CD14-positive monocyte (primary cell): ENCODE measurements around the gene GIGYF2. TPM values are rescaled to one million over a fixed set of nuclear protein-coding genes. Genes with fewer than 3 reads are reported as not detected.

Source experiments
- DNase-seq, 3 donors: peaks; one replicate each; pipeline ENCODE4 v3.0.0-alpha.2; 2011 to 2022
- H2AFZ ChIP-seq: 2 replicates; pipeline ENCODE4 v1.6.0; 2012; ENCODE audit warnings: mild to moderate bottlenecking, low read depth, low read length, inconsistent platforms; ENCODE audit not compliant: insufficient read depth, poor library complexity, severe bottlenecking
- H3K27ac ChIP-seq, 2 donors: 1 replicate in 1 of 2; 2 replicates in 1 of 2; pipeline ENCODE4 v1.5.1; 2012 to 2013; ENCODE audit warnings: low read length in 2 of 2, control low read depth in 1 of 2, inconsistent platforms in 1 of 2, low read depth in 1 of 2, mild to moderate bottlenecking in 1 of 2
- H3K27me3 ChIP-seq, 2 donors: one replicate each; pipeline versions ENCODE4 v1.6.0 to v1.6.1; 2011 to 2013; ENCODE audit warnings: low read length in 2 of 2; ENCODE audit not compliant: control insufficient read depth in 2 of 2, insufficient read depth in 2 of 2
- H3K36me3 ChIP-seq, 2 donors: replicated peaks in 1 of 2; 1 replicate in 1 of 2; 2 replicates in 1 of 2; pipeline versions ENCODE4 v1.5.1 to v1.6.1; 2012 to 2013; ENCODE audit warnings: low read length in 2 of 2, control low read depth in 1 of 2, inconsistent platforms in 1 of 2, mild to moderate bottlenecking in 1 of 2; ENCODE audit not compliant: insufficient read depth in 2 of 2, control insufficient read depth in 1 of 2
- H3K4me1 ChIP-seq, 2 donors: 1 replicate in 1 of 2; 2 replicates in 1 of 2; pipeline versions ENCODE4 v1.5.1 to v1.6.1; 2012 to 2013; ENCODE audit warnings: low read length in 2 of 2, control low read depth in 1 of 2, inconsistent platforms in 1 of 2, mild to moderate bottlenecking in 1 of 2, moderate library complexity in 1 of 2; ENCODE audit not compliant: insufficient read depth in 2 of 2, control insufficient read depth in 1 of 2
- H3K4me2 ChIP-seq: replicated peaks from 2 replicates; pipeline ENCODE3; 2012; ENCODE audit warnings: low read length, moderate library complexity, mild to moderate bottlenecking; ENCODE audit not compliant: poor library complexity, severe bottlenecking; ENCODE audit errors: extremely low read depth
- H3K4me3 ChIP-seq, 3 experiments: fragments of 200-600 bp in 1 of 3; sonication (generic) in 1 of 3; replicated peaks in 1 of 3; 1 replicate in 2 of 3; 2 replicates in 1 of 3; pipeline ENCODE4 v1.5.1; 2011 to 2013; ENCODE audit warnings: low read length in 3 of 3, mild to moderate bottlenecking in 3 of 3, control low read depth in 2 of 3, low read depth in 2 of 3, inconsistent platforms in 1 of 3, moderate library complexity in 1 of 3
- H3K79me2 ChIP-seq: 2 replicates; pipeline ENCODE4 v1.6.0; 2012; ENCODE audit warnings: mild to moderate bottlenecking, control low read depth, inconsistent platforms, low read length, moderate library complexity; ENCODE audit not compliant: insufficient read depth
- H3K9ac ChIP-seq: 2 replicates; pipeline ENCODE4 v1.6.0; 2017; ENCODE audit warnings: low read length, mild to moderate bottlenecking; ENCODE audit not compliant: insufficient read depth, poor library complexity, severe bottlenecking
- H3K9me3 ChIP-seq, 2 donors: replicated peaks in 1 of 2; 1 replicate in 1 of 2; 2 replicates in 1 of 2; pipeline versions ENCODE4 v1.5.1 to v1.6.1; 2012 to 2013; ENCODE audit warnings: low read length in 2 of 2, control low read depth in 1 of 2; ENCODE audit not compliant: control insufficient read depth in 1 of 2, insufficient read depth in 1 of 2
- H4K20me1 ChIP-seq: 2 replicates; pipeline ENCODE4 v1.6.0; 2012; ENCODE audit warnings: mild to moderate bottlenecking, low read length, control low read depth, moderate library complexity; ENCODE audit not compliant: insufficient read depth
- H3K27ac Mint-ChIP-seq, 7 donors: one replicate each; pipeline ENCODE4 v1.8.0; 2020; ENCODE audit warnings: mild to moderate bottlenecking in 7 of 7, mixed read lengths in 7 of 7, moderate library complexity in 6 of 7, inconsistent platforms in 2 of 7
- H3K27me3 Mint-ChIP-seq, 3 donors: one replicate each; pipeline ENCODE4 v1.8.0; 2021 to 2022; ENCODE audit warnings: low read depth in 3 of 3, mild to moderate bottlenecking in 3 of 3, mixed read lengths in 3 of 3, moderate library complexity in 3 of 3, inconsistent platforms in 1 of 3
- H3K36me3 Mint-ChIP-seq, 2 donors: one replicate each; pipeline ENCODE4 v1.8.0; 2020; ENCODE audit warnings: mixed read lengths in 2 of 2, inconsistent platforms in 1 of 2, mild to moderate bottlenecking in 1 of 2
- H3K4me1 Mint-ChIP-seq: one replicate; pipeline ENCODE4 v1.8.0; 2020; ENCODE audit warnings: mild to moderate bottlenecking, mixed read lengths
- H3K4me3 Mint-ChIP-seq, 2 donors: one replicate each; pipeline ENCODE4 v1.8.0; 2020; ENCODE audit warnings: mild to moderate bottlenecking in 2 of 2, mixed read lengths in 2 of 2, moderate library complexity in 1 of 2
- H3K9me3 Mint-ChIP-seq, 7 donors: one replicate each; pipeline ENCODE4 v1.8.0; 2020 to 2022; ENCODE audit warnings: mixed read lengths in 7 of 7, mild to moderate bottlenecking in 6 of 7, moderate library complexity in 6 of 7, inconsistent platforms in 2 of 7
- WGBS: methylation state at CpG from one replicate; pipeline ENCODE4 v1.1.5; 2013; ENCODE audit warnings: missing lambda C conversion rate; ENCODE audit not compliant: insufficient coverage; 5-methylcytosine and 5-hydroxymethylcytosine counted together
- intact Hi-C, 2 donors: fragments of 100-400 bp; cut with micrococcal nuclease; formaldehyde crosslinking; loops; one replicate each; pipeline versions ENCODE4 v1.15.0 to v1.15.1; 2023
- polyA plus RNA-seq, 3 donors: library from polyadenylated mRNA; depleted of rRNA in 1 of 3; unstranded in 2 of 3; stranded (reverse) in 1 of 3; fragments of 300-500 nt in 2 of 3; fragments of >200 nt in 1 of 3; fragmentation: Illumina TruSeq in 2 of 3; gene quantifications; 1 replicate in 2 of 3; 2 replicates in 1 of 3; pipeline ENCODE4 v1.2.3, GENCODE V29; 2012 to 2021
- TF ChIP-seq, protein P1 (sequence below): fragments of 200-600 bp; IDR thresholded peaks from one replicate; pipeline ENCODE4 v1.8.0; 2022; ENCODE audit warnings: antibody characterized with exemption, mild to moderate bottlenecking

Gene GIGYF2
- polyA plus RNA-seq, 3 donors, result 7.7 to 20.7 (median 17.3) TPM

DNA sequence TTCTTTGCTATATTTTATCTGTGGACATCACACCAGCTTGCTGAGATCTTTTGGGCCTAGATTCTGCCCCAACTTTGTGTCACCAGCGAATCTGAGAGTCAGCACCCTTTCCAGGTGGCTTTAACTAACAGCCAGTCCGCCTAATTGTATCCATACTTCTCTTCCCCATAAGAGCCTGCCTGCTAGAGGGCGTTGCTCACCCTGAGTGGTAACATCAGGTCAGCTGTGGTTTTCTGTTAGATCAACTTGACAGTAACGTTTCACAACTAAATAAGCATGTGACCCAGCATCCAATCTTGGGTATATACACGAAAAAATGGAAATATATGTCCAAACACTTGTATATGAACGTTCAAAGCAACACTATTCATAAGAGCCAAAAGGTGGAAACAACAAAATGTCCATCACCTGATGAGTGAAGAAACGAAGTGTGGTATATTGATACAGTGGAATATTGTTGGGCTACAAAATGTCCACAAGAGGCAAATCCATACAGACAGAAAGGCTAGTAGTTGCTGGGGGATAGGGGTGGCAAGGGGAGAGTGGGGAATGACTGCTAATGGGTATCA is 38.8 kb upstream of the GIGYF2 start:
- H3K9me3 Mint-ChIP-seq, result no peaks in the 10 kb centered on the region
- no peaks in the 10 kb centered on the region for H3K36me3 ChIP-seq
- H3K27ac ChIP-seq, result no peak overlapping the region
- no peak overlapping the region for H3K4me2 ChIP-seq
- H3K27ac Mint-ChIP-seq, result no peak overlapping the region
- H3K4me3 Mint-ChIP-seq, result no peak overlapping the region
- H3K4me1 ChIP-seq, result no peaks in the 10 kb centered on the region
- peak in 1 of 3 donors; percentile 2 for DNase-seq
- intact Hi-C loops, result no loop called here
- peaks cover 0 to 6% (median 6%) of the 10 kb centered on the region in 3 donors for H3K27me3 Mint-ChIP-seq
- peaks cover 9% of the 10 kb centered on the region for H3K4me1 Mint-ChIP-seq
- no peaks in the 10 kb centered on the region for H4K20me1 ChIP-seq
- H3K79me2 ChIP-seq, result no peaks in the 10 kb centered on the region
- H3K9ac ChIP-seq, result no peak overlapping the region
- H3K4me3 ChIP-seq, result no peak overlapping the region
- no peaks in the 10 kb centered on the region for H3K27me3 ChIP-seq
- 62% methylated on average over 3 of the region's 7 CpGs for WGBS
- H2AFZ ChIP-seq, result no peak overlapping the region
- TF ChIP-seq, protein P1, sequence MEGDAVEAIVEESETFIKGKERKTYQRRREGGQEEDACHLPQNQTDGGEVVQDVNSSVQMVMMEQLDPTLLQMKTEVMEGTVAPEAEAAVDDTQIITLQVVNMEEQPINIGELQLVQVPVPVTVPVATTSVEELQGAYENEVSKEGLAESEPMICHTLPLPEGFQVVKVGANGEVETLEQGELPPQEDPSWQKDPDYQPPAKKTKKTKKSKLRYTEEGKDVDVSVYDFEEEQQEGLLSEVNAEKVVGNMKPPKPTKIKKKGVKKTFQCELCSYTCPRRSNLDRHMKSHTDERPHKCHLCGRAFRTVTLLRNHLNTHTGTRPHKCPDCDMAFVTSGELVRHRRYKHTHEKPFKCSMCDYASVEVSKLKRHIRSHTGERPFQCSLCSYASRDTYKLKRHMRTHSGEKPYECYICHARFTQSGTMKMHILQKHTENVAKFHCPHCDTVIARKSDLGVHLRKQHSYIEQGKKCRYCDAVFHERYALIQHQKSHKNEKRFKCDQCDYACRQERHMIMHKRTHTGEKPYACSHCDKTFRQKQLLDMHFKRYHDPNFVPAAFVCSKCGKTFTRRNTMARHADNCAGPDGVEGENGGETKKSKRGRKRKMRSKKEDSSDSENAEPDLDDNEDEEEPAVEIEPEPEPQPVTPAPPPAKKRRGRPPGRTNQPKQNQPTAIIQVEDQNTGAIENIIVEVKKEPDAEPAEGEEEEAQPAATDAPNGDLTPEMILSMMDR, result no peak
- H3K9me3 ChIP-seq, result no peaks in the 10 kb centered on the region
- no peaks in the 10 kb centered on the region for H3K36me3 Mint-ChIP-seq

- peaks cover 0 to 6% (median 6%) of the 10 kb centered on the region in 3 donors for H3K27me3 Mint-ChIP-seq
- TF ChIP-seq, protein P1, result no peak
- Histone ChIP-seq H2AFZ (no peak overlapping the region), H3K9me3 (no peaks in the 10 kb centered on the region), H3K9ac (no peak overlapping the region), H3K27ac (no peak overlapping the region), H3K4me2 (no peak overlapping the region), H3K79me2 (no peaks in the 10 kb centered on the region), H3K4me1 (no peaks in the 10 kb centered on the region), H3K36me3 (no peaks in the 10 kb centered on the region), H3K4me3 (no peak overlapping the region), H4K20me1 (no peaks in the 10 kb centered on the region), H3K27me3 (no peaks in the 10 kb centered on the region)
- intact Hi-C loops, result no loop called here
- WGBS, result 90% methylated on average over 1 of the region's 2 CpGs
- H3K36me3 Mint-ChIP-seq, result no peaks in the 10 kb centered on the region
- H3K27ac Mint-ChIP-seq, result no peak overlapping the region
- H3K4me3 Mint-ChIP-seq, result no peak overlapping the region
- no peaks in the 10 kb centered on the region for H3K9me3 Mint-ChIP-seq
- DNase-seq, result no peak
- peaks cover 9% of the 10 kb centered on the region for H3K4me1 Mint-ChIP-seq
Measured at GRCh38 chr2:232659359-232659758, 37.8 kb upstream of the GIGYF2 start.
